GM18502 (cell line): ENCODE data around the gene CSE1L.
"Not testable (repeated sequence)": the region's sequence is repeated elsewhere in the genome, so short reads cannot be mapped to it uniquely, and the experiment has no call there.

Experiments used
- ATAC-seq: cut with Tn5 transposase; IDR thresholded peaks from one replicate; pipeline ENCODE4 v1.9.1; 2021; ENCODE audit warnings: mild to moderate bottlenecking; ENCODE audit not compliant: unreplicated experiment, poor library complexity

Gene CSE1L

DNA sequence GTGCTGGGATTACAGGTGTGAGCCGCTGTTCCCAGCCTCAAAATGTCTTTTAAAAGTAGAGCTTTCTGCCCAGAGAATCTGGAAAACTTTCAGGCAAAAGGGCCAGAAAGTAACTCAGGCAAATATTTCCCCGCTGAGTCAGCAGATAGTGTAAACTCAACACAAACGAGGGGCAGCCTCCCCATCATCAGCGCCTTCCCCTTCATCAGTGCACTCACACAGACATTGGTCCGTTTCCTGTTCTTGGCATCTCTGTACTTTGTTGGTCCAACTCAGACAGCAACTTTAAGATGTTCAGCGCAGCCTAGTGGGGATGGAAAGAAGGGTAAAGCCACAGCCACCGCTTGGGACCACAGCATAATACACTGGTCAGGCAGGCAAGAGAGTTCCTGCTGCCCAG is 69.5 kb downstream of the CSE1L start:
- no peak for ATAC-seq

DNA sequence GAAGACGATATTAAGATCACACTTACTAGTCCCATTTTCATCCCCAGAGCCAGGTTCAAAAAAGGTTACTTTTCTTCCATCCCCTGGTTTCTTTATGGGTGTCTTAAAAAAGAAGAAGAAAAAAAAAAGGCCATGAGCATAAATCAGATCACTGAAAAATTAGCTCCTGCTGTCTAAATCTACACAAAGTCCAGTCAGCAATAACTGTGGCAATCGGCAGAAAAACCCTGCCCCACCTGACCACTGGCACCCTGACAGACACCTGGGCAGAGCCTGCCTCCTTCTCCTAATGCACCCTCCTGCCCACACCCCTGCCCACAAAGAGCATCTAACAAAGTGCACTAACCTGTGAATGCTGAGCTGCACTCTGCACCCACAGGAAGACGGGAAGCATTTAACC is 72.2 kb downstream of the CSE1L start:
- no peak for ATAC-seq

- ATAC-seq = no peak
These were observed 73.9 kb downstream of the CSE1L start for GRCh38 chr20:49119988-49120387.

DNA sequence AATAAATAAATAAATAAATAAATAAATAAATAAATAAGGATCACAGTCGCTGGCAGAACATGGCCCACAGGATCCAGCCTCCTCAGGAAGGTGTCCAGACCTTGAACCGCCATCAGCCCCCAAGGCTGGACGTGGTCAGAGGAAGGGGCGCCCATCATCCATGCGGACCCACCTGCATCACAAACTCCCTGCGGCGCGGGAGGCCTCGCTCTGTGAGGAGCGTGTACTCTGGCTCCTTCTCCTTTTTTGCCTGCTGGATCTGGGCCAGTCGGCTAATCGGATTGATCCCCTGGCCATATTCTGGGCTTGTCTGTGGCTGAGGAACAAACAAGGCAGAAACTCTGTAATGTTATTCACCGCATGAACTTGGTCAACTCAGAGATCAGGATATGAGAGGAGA is 76.8 kb downstream of the CSE1L start:
- ATAC-seq = no peak

DNA sequence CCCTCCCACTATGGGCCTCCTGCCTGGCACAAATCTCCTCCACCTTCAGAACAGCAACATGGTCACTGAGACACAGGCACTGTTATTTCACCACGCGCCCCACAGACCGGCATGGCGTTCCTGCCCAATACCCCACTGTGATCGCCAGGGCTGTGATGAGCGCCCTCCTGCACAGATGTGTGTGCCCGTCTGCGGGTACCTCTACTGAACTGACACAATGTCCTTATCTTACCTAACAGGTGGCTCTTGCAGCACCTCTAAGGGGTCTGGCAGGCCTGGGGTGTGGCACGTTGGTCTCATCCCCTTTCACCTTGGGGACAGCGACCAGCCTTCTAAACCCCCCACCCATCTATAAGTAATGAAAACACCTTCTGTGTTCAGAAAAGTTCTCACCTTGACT is 77.9 kb downstream of the CSE1L start:
- no peak for ATAC-seq

- no peak for ATAC-seq
These were observed 86.9 kb downstream of the CSE1L start for GRCh38 chr20:49132995-49133478.

- no peak for ATAC-seq
These were observed 87.5 kb downstream of the CSE1L start for GRCh38 chr20:49133571-49133970.

DNA sequence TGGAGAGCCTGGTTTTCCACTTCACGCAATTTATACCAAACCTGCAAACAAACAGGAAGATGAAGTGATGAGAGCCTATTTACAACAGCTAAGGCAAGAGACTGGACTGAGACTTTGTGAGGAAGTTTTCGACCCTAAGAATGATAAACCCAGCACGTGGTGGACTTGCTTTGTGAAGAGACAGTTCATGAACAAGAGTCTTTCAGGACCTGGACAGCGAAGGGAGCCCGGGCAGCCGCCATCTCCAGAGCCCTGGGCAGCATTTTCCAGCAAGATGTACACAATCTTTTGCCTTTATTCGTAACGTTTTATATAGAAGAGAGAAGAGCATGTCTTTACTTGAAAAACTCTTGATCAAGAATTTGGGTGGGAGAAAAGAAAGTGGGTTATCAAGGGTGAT is 88.7 kb downstream of the CSE1L start:
- not testable (repeated sequence) for ATAC-seq

GRCh38 chr20:49136817-49137571 is 90.9 kb downstream of the CSE1L start:
- no peak for ATAC-seq

- ATAC-seq = no peak
These were observed 92.3 kb downstream of the CSE1L start for GRCh38 chr20:49138431-49138830.

GRCh38 chr20:49140411-49140810 is 94.3 kb downstream of the CSE1L start:
- no peak for ATAC-seq

DNA sequence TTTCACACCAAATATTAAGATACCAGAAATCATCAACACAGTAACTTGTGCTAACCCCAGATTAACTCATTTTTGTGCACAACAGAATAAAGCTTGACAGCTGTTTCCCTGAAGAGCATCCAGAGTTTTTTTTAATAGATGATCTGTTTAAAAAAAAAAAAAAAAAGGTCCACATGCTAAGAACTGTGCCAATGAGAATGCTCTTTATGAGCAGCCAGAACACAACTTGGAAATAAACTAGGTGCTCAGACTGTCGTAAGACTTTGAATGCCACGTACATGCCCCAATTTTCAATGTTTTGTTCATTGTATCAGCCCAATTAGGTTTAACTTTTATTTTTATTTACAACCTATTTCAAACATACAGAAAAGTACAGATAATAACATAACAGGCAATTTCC is 94.7 kb downstream of the CSE1L start:
- ATAC-seq = no peak
